Lower leg skin (tissue), 3 donors: ENCODE measurements around the gene N4BP2L1.

Experiments
- POLR2A ChIP-seq, 2 donors: fragments of 450-650 bp; IDR thresholded peaks; one replicate each; pipeline ENCODE4 v1.6.1; 2016 to 2017; ENCODE audit warnings: antibody characterized with exemption in 2 of 2, mild to moderate bottlenecking in 1 of 2, moderate library complexity in 1 of 2
- TF ChIP-seq, protein P1 (sequence below), 3 donors: fragments of 450-650 bp; IDR thresholded peaks; one replicate each; pipeline ENCODE4 v1.5.1; 2016; ENCODE audit warnings: antibody characterized with exemption in 3 of 3, mild to moderate bottlenecking in 3 of 3, moderate library complexity in 2 of 3

GRCh38 chr13:32453981-32454380 lies 26.1 kb upstream of the N4BP2L1 start:
- TF ChIP-seq, protein P1, sequence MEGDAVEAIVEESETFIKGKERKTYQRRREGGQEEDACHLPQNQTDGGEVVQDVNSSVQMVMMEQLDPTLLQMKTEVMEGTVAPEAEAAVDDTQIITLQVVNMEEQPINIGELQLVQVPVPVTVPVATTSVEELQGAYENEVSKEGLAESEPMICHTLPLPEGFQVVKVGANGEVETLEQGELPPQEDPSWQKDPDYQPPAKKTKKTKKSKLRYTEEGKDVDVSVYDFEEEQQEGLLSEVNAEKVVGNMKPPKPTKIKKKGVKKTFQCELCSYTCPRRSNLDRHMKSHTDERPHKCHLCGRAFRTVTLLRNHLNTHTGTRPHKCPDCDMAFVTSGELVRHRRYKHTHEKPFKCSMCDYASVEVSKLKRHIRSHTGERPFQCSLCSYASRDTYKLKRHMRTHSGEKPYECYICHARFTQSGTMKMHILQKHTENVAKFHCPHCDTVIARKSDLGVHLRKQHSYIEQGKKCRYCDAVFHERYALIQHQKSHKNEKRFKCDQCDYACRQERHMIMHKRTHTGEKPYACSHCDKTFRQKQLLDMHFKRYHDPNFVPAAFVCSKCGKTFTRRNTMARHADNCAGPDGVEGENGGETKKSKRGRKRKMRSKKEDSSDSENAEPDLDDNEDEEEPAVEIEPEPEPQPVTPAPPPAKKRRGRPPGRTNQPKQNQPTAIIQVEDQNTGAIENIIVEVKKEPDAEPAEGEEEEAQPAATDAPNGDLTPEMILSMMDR (IDR thresholded peaks at IDR 0.05), result no peak
- TF ChIP-seq POLR2A (IDR thresholded peaks at IDR 0.05), result no peak
